HG02678 (cell line): ENCODE results near the gene CYP2D6.
"Not testable (repeated sequence)": the region's sequence is repeated elsewhere in the genome, so short reads cannot be mapped to it uniquely, and the experiment has no call there.

ENCODE experiments used
- ATAC-seq: cut with Tn5 transposase; IDR thresholded peaks from one replicate; pipeline ENCODE4 v1.9.1; 2021; ENCODE audit warnings: mild to moderate bottlenecking, moderate library complexity; ENCODE audit not compliant: unreplicated experiment

Gene CYP2D6

DNA sequence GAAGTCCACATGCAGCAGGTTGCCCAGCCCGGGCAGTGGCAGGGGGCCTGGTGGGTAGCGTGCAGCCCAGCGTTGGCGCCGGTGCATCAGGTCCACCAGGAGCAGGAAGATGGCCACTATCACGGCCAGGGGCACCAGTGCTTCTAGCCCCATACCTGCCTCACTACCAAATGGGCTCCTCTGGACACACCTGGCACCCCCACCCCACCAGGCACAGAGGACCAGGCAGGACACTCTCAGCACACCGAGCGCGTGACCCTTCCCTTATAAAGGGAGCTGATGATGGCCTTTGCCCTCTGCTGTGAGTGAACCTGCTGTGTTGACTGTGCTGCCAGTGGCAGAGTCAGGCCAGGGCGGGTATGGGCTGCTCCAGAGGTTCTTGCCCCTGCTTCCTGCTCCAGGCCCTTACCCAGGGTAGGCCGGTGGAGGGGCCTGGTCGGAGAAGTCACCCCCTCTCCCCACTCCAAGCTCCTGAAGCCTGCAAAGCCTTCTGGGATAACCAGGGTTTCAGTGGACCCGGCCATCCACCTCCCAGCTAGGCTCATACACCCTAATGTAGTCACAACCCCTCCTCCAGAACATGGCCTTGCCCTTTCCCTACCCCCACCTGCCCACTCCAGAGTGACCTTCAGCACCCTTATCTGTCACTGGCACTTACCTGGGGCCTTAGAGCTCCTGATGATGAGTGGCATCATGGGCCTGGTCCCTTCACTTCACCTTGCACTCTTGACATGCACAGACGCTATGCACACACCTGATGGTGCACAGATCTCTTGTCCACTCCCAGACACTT, at the start of gene CYP2D6:
Gene CYP2D6, minus strand, starts transcription at position 172 of the 793 bp plus-strand sequence. Its CDS starts 19 bp downstream, at position 153.
- not testable (repeated sequence) for ATAC-seq

- ATAC-seq, result no peak
Measured at GRCh38 chr22:42179616-42180015, 49.0 kb upstream of the CYP2D6 start.

GRCh38 chr22:42178910-42179519, 48.4 kb upstream of the CYP2D6 start:
- no peak for ATAC-seq

GRCh38 chr22:42177891-42178336, 47.3 kb upstream of the CYP2D6 start:
- no peak for ATAC-seq

- no peak for ATAC-seq
Measured at GRCh38 chr22:42176255-42176915, 45.8 kb upstream of the CYP2D6 start.

DNA sequence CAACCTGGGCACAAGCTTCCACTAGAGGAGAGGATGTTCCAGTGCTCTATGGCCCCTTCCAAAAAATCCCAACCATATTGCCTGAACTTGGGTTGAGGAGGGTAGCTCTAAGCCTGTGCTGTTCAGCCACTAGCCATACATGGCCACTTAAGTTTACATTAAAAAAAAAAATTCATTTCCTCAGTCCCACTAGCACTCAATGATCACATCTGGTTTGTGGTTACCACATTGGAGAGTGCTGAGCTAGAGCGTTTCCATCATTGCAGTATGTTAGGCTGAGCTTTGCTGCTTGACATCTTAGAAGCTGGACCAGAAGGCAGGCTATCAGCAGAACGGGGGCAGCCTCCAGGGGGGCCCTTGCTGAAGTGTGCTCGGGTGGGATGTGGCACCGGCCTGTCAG, 43.5 kb upstream of the CYP2D6 start:
- ATAC-seq, result no peak

DNA sequence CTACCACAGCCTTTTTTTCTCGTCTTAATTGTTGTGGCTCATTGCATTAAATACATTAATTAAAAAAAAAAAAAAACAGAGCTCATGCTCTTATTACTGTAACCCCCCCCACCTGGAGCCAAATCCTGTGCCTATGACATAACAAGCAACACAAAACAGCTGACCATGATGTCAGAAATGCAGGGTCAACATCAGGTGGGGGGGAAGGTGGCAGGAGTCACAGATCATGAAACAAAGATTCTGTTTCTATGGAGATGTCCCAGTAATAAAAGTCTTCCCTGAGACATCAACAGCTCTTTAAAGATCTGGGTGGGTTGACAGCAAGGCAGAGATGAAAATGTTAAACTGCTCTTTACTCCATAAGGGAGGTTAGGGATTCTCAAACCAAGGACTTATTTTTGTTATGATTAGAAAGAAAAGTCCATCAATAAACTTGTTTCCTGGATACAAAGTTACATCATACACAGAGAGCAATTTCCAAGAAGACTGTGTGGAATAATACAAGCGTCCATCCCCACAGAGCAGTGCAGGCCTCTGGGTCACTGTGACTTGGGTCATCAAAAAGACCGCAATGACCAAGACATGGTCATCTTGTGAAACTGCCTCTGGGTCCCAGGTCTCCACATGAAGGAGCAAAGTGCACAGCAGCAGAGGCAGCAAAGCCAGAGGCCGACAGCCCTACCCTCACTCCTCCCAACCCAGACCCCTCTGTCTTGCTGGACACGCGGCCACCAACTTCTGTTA, 42.7 kb upstream of the CYP2D6 start:
- no peak for ATAC-seq

GRCh38 chr22:42172773-42173172, 42.2 kb upstream of the CYP2D6 start:
- no peak for ATAC-seq

GRCh38 chr22:42171946-42172719, 41.5 kb upstream of the CYP2D6 start:
- no peak for ATAC-seq

DNA sequence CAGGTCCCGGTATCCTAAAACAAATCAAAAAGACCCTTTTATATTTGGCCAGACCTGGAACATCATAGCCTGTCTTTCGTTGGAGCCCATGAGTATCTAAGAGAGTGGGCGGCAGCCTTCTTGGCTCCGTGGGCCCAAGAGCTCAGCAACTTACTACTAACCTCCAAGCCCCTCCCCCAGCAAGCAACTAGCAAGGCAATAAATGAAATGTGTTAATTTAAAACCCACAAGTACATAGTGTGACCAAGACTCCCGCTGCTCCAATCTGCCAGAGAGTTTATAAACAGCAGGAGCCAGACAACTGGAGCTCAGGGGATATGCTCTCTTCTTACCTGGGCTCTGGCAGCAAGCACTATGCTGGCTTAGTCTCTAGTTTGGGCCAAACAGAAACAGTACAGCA, 40.8 kb upstream of the CYP2D6 start:
- ATAC-seq, result no peak

DNA sequence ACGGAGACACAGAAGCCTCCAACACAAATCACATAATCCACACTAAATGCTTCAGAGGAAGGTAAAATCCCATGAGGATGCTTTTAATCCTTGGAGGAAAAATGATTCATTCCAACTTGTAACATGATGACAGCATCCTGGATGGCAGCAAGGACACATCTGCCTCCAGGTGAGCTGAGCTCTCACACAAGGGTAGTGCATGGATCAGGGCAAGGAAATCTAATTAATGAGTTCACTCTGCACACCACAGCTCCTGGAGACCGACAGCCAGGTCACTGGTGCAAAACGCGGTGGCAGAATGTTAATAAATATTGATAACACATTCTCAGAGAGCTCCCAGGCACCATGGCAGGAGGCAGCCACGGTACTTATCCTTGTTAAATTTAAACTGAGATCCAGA, 40.3 kb upstream of the CYP2D6 start:
- ATAC-seq, result no peak

- ATAC-seq, result peak; percentile 58
Measured at GRCh38 chr22:42169055-42169469, 38.5 kb upstream of the CYP2D6 start.

GRCh38 chr22:42168476-42168875, 37.9 kb upstream of the CYP2D6 start:
- no peak for ATAC-seq

- no peak for ATAC-seq
Measured at GRCh38 chr22:42167066-42167465, 36.5 kb upstream of the CYP2D6 start.

DNA sequence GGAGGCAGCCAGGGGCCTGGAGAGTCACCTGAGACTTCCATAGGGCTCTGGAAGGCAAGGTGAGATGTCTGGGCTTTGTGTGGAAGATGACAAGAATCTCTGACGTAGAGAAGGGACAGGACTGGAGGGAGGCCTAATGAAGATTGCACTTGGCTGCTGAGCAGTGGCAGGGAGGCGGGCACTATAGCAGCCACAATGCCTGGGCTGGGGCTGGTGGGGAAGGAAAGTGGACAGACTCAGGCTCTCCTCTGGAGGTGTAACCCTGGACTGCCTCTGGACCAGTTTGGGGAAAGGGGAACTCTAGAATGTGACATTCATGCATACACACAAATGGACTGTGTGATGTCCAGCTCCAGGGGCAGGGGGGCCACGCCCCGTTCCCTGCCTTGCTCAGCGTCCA, 34.3 kb upstream of the CYP2D6 start:
- ATAC-seq, result no peak

GRCh38 chr22:42163515-42163914, 32.9 kb upstream of the CYP2D6 start:
- no peak for ATAC-seq

GRCh38 chr22:42162728-42163489, 32.3 kb upstream of the CYP2D6 start:
- ATAC-seq, result no peak

DNA sequence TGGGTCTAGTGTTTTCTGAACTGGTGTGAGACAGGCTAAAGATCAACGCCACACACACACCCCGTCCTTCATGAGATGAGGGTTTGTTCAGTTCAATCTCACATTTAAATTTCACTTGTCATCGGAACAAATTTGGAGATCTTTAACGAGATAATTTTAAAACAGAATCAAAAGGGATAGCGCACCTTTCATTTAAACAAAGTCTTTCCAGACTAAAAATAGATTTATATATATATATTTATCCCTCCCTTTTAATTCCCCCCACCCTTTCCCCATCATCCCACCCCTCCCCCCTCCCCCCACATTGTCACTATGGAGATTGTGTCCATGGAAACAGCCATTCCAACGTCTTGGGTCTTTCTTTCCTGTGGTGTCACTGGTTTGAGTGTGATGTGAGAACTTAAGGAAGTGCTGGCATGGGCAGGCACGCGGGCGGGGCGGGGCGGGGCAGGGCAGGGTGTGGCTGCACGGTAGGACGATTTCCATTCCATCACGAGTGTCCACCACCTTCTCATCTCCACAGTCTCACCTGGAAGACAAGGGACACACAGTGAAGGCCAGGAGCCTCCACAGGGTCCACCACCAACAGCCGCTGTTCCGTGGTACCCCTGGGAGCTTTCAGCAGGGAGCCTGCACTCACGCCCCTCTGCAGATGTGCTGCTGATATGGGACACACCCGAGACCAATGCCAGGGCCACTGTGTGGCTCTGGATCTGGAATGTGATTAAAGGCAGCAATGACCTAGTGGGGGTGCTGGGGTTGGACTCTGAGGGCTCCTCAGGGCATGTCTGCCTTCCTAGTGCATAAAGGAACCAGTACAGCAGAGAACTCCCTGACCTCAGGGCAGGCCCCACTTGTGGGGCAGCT, 30.5 kb upstream of the CYP2D6 start:
- no peak for ATAC-seq

GRCh38 chr22:42160251-42160650, 29.6 kb upstream of the CYP2D6 start:
- ATAC-seq, result no peak
